Esophagus mucosa (tissue), 1 donor: ENCODE data around the gene F5. TPM values are rescaled to one million over a fixed set of nuclear protein-coding genes. Genes with fewer than 3 reads are reported as not detected.

Experiments
- ATAC-seq: fragments of 200-7000 bp; cut with Tn5 transposase; one replicate; pipeline ENCODE4 v1.9.1; 2020
- total RNA-seq: library from RNA; stranded (reverse); gene quantifications from one replicate; pipeline ENCODE4 v1.2.4, GENCODE V29; 2023
- donor health status: DM: yes; HTN: yes; CAD: no.

F5 gene
- total RNA-seq, 1 donor from 2014 or later: 0.20 TPM

DNA sequence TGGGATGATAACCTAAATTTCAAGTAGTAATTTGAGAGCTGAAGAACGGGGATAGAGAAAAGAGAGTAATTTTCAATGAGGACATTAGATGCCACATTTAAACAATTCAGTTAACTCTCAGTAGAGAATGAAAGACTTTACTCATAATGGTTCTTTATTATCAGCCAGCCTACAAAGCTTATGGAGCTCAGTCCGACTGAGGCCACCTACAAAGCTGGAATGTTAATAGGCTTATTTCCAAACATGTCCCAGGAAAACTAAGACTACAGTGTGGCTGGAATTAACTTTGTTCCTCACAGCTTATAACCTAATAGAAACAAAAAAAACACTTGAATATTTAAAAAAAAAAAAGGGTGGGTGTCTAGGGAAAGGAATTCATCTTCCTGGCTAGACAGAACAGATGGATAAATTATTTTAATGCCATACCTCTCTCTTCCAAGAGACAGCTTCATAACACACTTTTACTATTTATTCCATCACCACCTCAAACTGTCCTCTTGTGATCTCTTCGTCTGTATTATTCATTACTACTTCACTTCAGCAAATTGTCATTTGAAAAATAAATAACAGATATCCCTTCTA lies 110.4 kb downstream of the F5 start:
- ATAC-seq: no peak

DNA sequence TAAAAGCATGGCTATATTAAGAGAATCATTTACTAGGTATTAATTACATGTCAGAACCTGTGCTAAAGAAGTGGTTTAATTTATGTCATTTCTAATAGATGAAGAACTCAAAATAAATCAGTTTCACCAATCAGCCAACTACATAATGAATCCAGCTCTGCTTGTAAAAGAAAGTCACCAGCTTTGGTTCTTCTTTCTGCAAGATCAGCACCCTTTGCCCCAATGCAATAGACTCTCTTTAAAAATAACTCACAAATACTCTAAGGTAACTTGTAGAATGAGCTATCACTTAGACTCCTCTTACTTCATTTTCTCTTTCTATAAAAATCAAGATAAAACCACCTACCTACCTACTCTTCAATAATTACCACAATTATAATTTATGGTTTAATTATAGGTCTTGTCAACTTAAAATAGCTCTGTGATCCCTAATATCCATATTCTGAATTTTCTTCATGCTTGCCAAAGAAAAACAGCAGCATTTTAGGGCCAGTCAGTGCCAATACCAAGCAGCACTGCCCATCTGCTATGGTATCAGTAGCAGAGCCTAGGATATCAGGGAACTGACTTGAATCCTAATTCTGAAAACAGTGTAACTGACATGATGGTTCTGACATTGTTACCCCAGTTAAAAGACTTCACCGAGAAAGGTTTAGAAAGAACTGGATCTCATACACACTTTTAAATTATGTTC lies 111.8 kb downstream of the F5 start:
- no peak for ATAC-seq

DNA sequence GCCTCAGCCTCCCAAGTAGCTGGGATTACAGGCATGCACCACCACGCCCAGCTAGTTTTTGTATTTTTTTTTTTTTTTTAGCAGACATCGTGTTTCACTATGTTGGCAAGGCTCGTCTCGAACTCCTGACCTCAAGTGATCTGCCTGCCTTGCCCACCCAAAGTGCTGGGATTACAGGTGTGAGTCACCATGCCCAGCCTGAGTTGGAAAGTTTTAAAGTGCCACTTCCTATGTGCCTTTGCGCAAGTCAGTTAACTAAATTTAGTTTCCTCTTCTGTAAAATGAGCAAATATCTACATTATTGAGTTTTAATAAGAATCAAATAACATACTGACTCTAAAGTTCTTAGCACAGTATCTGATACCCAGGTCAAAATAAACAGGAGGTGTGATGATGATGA lies 112.9 kb downstream of the F5 start:
- ATAC-seq: no peak

DNA sequence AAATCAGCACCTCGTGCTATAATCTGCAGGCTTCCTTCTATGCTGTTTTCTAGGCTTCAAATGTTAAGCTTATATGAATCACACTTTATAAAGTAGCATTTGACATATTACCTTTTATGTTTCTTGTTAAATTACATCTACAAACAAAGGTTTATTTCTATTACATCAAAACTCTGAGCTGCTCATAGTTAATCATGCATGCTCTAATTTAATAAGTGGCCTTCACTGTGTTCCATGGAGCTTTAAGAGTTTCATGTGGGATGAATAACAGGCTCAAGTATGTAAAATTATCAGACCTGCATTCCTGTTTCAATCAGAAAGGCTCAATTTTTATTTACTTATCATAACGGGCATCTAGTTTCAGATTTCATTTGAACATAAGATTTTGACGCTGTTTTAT lies 113.5 kb downstream of the F5 start:
- ATAC-seq: no peak

DNA sequence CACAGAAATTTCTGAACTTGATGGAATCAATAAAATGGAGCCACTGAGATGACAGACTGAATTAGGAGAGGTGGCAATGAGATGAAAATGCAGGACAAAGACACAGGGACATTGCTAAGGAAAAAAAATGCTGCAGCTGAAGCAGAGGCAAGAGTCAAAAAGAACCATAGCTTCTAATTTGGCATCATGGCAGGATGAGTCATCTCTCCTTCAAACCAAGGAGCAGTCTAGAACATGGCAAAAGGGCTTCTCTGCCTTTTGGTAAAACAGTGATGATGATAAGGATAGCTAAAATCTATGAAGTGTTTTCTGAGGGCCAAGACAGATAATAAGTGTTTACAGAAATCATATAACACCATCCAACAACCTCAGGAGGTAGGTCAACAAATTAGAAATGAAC lies 117.3 kb downstream of the F5 start:
- ATAC-seq: no peak

DNA sequence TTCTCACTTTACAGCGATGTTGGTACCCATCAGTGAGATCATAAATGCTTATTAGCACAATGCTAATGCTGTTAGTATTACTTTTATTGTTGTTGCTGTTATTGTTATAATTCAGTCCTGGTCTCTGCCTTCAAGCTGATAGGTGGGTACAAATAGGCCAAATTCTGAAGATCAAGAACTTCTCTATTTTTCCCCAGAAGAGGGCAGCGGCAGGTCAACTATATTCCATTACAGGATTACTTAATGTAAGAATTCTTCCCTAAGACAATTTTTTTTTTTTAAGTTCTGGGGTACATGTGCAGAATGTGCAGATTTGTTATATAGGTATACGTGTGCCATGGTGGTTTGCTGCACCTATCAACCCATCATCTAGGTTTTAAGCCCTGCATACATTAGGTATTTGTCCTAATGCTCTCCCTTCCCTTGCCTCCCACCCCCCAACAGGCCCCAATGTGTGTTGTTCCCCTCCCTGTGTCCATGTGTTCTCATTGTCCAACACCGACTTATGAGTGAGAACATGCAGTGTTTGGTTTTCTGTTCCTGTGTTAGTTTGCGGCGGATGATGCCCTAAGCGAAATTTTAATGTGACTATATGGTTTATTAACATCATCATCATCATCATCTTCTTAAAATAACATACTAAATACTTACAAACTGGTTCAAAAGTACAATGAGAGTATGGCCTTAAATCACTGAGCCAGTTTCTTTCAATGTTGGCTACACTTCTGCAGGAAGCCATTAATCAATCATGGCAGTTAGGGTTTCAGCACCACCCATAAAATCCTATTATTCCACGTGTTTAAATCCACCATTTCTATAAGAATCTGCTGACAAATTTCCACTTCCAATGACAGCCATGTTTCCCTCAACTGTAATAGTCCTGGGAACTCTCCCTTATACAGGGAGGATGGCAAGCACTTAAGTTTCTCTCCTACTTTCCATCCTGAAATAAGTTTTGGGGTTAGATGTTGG lies 119.7 kb downstream of the F5 start:
- ATAC-seq: no peak

DNA sequence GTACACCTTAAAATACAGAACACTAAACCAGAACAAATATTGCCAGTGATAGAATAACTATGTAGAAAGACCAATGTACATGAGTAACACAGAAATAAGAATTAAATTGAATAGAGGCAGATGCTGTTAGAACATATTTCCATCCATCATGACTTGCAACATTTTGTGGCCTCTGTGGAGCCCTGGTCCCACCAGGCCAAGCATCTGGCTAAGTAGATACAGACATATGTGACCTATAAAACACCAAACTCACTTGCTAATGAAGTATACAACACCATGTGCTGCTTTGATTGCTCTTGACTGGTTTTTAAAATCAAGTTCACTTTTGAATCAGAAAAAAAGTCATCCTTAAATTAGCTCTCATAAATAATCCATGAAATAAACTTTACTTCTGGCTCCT lies 121.0 kb downstream of the F5 start:
- no peak for ATAC-seq

Other genes with a start within 250 kb of the F5 start
- 13.5 TPM for gene NME7, start 218.7 kb downstream of the F5 start, total RNA-seq
- 28.9 TPM for gene BLZF1, start 218.3 kb downstream of the F5 start, total RNA-seq
- gene CCDC181, start 159.0 kb downstream of the F5 start, total RNA-seq: not detected
- 4.1 TPM for gene SLC19A2, start 100.5 kb downstream of the F5 start, total RNA-seq
- 5.3 TPM for gene SELP, start 43.6 kb upstream of the F5 start, total RNA-seq
- gene SELL, start 125.1 kb upstream of the F5 start, total RNA-seq: 1.0 TPM
- 0.56 TPM for gene SELE, start 147.6 kb upstream of the F5 start, total RNA-seq
- gene METTL18, start 208.4 kb upstream of the F5 start, total RNA-seq: 5.5 TPM